DOHH2 (cell line): Measurements from ENCODE around the gene KLHL14.

Experiments
- H3F3A ChIP-seq: fragments of 200-600 bp; sonication (generic), shearing (Covaris generic); 2 replicates; pipeline ENCODE4 v1.6.0; 2016; ENCODE audit warnings: antibody characterized with exemption, mild to moderate bottlenecking; ENCODE audit not compliant: control insufficient read depth, insufficient read depth
- H3K27ac ChIP-seq: fragments of 200-600 bp; sonication (generic); 2 replicates; pipeline ENCODE4 v1.5.1; 2014; ENCODE audit warnings: low read depth, mild to moderate bottlenecking, low read length, moderate library complexity
- H3K27me3 ChIP-seq: fragments of 200-600 bp; sonication (generic); 2 replicates; pipeline ENCODE4 v1.6.1; 2014; ENCODE audit warnings: mild to moderate bottlenecking, low read length, mixed read lengths; ENCODE audit not compliant: control insufficient read depth
- H3K36me3 ChIP-seq: fragments of 200-600 bp; sonication (generic); 2 replicates; pipeline ENCODE4 v1.6.1; 2014; ENCODE audit warnings: mild to moderate bottlenecking, low read length, moderate library complexity, mixed read lengths; ENCODE audit not compliant: control insufficient read depth
- H3K4me1 ChIP-seq: fragments of 200-600 bp; sonication (generic); 2 replicates; pipeline ENCODE4 v1.6.1; 2014; ENCODE audit warnings: mild to moderate bottlenecking, low read length, mixed read lengths; ENCODE audit not compliant: control insufficient read depth
- H3K4me2 ChIP-seq: fragments of 200-600 bp; sonication (generic); 2 replicates; pipeline ENCODE4 v1.6.0; 2014; ENCODE audit warnings: mild to moderate bottlenecking, low read length, moderate library complexity
- H3K4me3 ChIP-seq: fragments of 200-600 bp; sonication (generic); 2 replicates; pipeline ENCODE4 v1.5.1; 2014; ENCODE audit warnings: mild to moderate bottlenecking, low read length, mixed read lengths
- H3K79me2 ChIP-seq: fragments of 200-600 bp; sonication (generic); 2 replicates; pipeline ENCODE4 v1.6.1; 2014; ENCODE audit warnings: mild to moderate bottlenecking, low read length, mixed read lengths; ENCODE audit not compliant: control insufficient read depth
- H3K9me2 ChIP-seq: fragments of 200-600 bp; sonication (generic); replicated peaks from 2 replicates; pipeline ENCODE4 v1.6.1; 2014; ENCODE audit warnings: mild to moderate bottlenecking, low read length, mixed read lengths; ENCODE audit not compliant: control insufficient read depth
- H3K9me3 ChIP-seq: fragments of 200-600 bp; sonication (generic); 2 replicates; pipeline ENCODE4 v1.6.1; 2014; ENCODE audit warnings: antibody characterized with exemption, low read length, mixed read lengths; ENCODE audit not compliant: control insufficient read depth, insufficient read depth
- H4K20me1 ChIP-seq: fragments of 200-600 bp; sonication (generic); 2 replicates; pipeline ENCODE4 v1.6.0; 2014; ENCODE audit warnings: low read depth, mild to moderate bottlenecking, antibody characterized with exemption, low read length, moderate library complexity; ENCODE audit not compliant: control insufficient read depth, insufficient read depth
- EZH2phosphoT487 ChIP-seq: fragments of 200-600 bp; sonication (generic); IDR thresholded peaks from 2 replicates; pipeline ENCODE4 v1.6.1; 2017; ENCODE audit warnings: borderline replicate concordance, mild to moderate bottlenecking, antibody characterized with exemption, low read length, moderate library complexity, mixed read lengths
- TF ChIP-seq, protein P1 (sequence below): fragments of 200-600 bp; sonication (generic); IDR thresholded peaks from one replicate; pipeline ENCODE4 v1.5.1; 2014; ENCODE audit warnings: antibody characterized with exemption, mild to moderate bottlenecking, low read depth, low read length; ENCODE audit not compliant: poor library complexity, severe bottlenecking

KLHL14 gene

DNA sequence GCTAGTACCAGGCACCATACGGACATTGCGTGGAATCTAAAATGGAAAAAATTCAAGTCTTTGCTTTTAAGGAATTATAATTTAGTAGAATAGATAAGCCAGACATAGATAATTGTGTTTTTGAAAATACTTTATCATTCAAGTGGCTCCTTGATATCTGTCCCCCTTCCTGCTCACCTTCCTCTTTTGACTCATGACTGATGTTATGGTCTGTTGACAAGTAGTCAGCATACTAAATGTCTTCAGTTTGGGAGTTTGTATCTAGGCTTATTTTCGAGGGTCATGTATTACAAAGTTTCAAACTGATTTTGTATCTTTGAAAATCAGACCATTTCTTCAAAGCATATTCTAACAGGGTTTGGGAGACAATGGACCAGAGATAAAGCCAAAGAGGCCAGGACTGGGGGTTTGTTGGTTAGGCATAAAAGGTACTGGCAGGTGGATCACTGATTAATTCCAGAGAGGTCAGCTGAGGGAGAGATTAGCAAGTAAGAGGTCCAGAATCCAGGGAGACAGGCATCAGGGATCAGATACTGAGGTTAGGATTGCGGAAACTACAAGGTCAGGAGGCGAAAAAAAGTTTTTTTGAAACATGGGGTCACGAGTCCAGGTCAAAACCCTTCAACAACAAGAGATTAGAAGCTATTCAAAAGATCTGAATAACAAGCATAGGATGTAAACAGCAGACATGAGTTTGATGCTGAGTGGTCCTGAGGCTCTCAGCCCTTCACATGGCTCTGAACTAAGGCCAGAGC lies 31.5 kb upstream of the KLHL14 start:
- H3K27me3 ChIP-seq: no peaks in the 10 kb centered on the region
- H3K9me3 ChIP-seq: peaks cover 4% of the 10 kb centered on the region; the same call in 1 of the 2 replicates
- H3K36me3 ChIP-seq: peaks cover 2% of the 10 kb centered on the region; the same call in 1 of the 2 replicates
- peak overlapping the region; percentile 95 for H3K27ac ChIP-seq
- H3K4me1 ChIP-seq: peaks cover 87% of the 10 kb centered on the region
- no peaks in the 10 kb centered on the region for H4K20me1 ChIP-seq
- peak overlapping the region; percentile 57 for H3K4me3 ChIP-seq
- H3K9me2 ChIP-seq: no peaks in the 10 kb centered on the region
- H3K4me2 ChIP-seq: peak overlapping the region; percentile 71
- no peak for TF ChIP-seq EZH2phosphoT487
- TF ChIP-seq, protein P1, sequence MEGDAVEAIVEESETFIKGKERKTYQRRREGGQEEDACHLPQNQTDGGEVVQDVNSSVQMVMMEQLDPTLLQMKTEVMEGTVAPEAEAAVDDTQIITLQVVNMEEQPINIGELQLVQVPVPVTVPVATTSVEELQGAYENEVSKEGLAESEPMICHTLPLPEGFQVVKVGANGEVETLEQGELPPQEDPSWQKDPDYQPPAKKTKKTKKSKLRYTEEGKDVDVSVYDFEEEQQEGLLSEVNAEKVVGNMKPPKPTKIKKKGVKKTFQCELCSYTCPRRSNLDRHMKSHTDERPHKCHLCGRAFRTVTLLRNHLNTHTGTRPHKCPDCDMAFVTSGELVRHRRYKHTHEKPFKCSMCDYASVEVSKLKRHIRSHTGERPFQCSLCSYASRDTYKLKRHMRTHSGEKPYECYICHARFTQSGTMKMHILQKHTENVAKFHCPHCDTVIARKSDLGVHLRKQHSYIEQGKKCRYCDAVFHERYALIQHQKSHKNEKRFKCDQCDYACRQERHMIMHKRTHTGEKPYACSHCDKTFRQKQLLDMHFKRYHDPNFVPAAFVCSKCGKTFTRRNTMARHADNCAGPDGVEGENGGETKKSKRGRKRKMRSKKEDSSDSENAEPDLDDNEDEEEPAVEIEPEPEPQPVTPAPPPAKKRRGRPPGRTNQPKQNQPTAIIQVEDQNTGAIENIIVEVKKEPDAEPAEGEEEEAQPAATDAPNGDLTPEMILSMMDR: no peak
- peaks cover 24% of the 10 kb centered on the region for H3F3A ChIP-seq
- no peaks in the 10 kb centered on the region for H3K79me2 ChIP-seq

DNA sequence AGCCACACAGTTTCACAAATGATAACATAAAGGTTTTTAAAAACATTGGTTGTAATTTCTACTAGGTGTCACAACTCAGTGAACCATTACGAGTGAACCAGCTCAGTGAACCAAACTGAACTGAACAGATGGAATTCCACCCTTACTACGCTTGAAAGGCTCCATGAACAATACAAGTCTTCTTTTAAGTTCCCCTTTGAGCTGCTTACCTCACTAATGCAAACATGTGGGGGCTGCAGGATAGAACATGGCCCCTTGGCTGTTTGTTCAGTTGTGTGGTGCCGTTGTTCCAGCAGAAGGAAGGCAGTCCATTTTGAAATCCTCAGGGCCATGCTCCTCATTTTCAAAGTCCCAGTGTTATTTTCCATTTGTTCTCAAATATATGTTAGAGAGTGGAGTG lies 30.7 kb upstream of the KLHL14 start:
- peak overlapping the region; percentile 95 for H3K27ac ChIP-seq
- H3K4me3 ChIP-seq: peak overlapping the region; percentile 57
- H4K20me1 ChIP-seq: no peaks in the 10 kb centered on the region
- peaks cover 81% of the 10 kb centered on the region for H3K4me1 ChIP-seq
- peaks cover 2% of the 10 kb centered on the region; the same call in 1 of the 2 replicates for H3K36me3 ChIP-seq
- no peaks in the 10 kb centered on the region for H3K79me2 ChIP-seq
- H3K9me3 ChIP-seq: peaks cover 11% of the 10 kb centered on the region; the same call in 1 of the 2 replicates
- H3K4me2 ChIP-seq: peak overlapping the region; percentile 71
- H3K27me3 ChIP-seq: no peaks in the 10 kb centered on the region
- peaks cover 24% of the 10 kb centered on the region for H3F3A ChIP-seq
- no peaks in the 10 kb centered on the region for H3K9me2 ChIP-seq
- TF ChIP-seq, protein P1: no peak
- TF ChIP-seq EZH2phosphoT487: no peak

DNA sequence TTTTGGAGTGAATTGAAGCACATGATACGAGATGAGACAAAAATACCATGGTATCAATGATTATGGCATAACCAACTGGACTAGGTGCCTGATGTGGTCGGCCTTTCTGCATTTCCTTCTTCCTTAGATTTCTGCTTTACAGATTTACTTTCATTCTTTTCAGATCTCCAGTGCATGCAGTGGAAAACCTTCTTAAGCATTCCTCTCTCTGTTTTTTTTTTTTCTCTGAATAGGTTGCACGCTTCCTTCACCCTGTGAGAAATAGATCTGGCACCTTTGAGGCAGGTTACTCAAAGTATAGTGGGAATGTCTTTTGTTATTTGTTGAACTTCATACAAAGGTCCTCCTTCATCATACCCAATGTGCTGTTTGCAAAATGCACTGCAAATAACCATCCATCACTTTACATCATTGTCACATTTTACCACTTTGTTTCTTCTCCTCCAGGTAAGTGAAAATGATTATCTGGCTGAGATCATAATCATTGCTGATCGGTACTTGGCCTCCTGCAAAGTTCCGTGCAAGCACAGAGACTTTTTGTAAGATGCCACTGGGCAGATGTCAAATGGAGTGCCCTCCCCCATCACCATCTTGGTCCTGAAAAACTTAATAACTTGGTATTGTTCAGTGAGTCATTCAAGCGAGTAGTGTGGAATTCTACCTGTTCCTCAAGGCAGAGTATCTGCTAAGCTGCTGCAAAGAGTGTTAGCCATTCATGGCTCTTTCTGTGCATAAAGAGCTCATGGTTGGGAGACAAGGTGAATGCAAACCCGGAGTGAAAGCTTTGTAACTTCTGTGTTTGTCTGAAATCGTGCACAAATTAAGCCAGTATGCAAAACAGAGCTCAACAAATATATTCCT lies 30.0 kb upstream of the KLHL14 start:
- Histone ChIP-seq H4K20me1 (no peaks in the 10 kb centered on the region), H3K9me2 (no peaks in the 10 kb centered on the region), H3K27me3 (no peaks in the 10 kb centered on the region), H3K4me3 (peak overlapping the region; percentile 57), H3F3A (peaks cover 24% of the 10 kb centered on the region), H3K9me3 (peaks cover 17% of the 10 kb centered on the region; the same call in 1 of the 2 replicates), H3K4me1 (peaks cover 73% of the 10 kb centered on the region), H3K4me2 (peak overlapping the region; percentile 71), H3K79me2 (no peaks in the 10 kb centered on the region), H3K27ac (peak overlapping the region; percentile 95), H3K36me3 (peaks cover 2% of the 10 kb centered on the region; the same call in 1 of the 2 replicates)
- TF ChIP-seq EZH2phosphoT487: no peak
- TF ChIP-seq, protein P1: no peak
